ENCODE data around the gene PCYT2. TPM values are rescaled to one million over a fixed set of nuclear protein-coding genes. Genes with fewer than 3 reads are reported as not detected.

Gene PCYT2
- total RNA-seq, 2 experiments from 2014 or later = 39.3 to 44.5 TPM

- Mint-ChIP-seq H3K27ac (peak overlapping the region; percentile 91), H3K4me3 (peak overlapping the region; percentile 90), H3K4me1 (peaks cover 20% of the 10 kb centered on the region), H3K9me3 (no peaks in the 10 kb centered on the region), H3K27me3 (no peaks in the 10 kb centered on the region), H3K36me3 (peaks cover 11% of the 10 kb centered on the region)
- peak; percentile 74 for DNase-seq
- ATAC-seq (ENCODE audit: low read depth) = no peak
- POLR2A ChIA-PET = interaction anchor here (0.6 to 3.5 kb wide), 16 partner anchors 8 to 358 kb away, joined by 3 to 29 read pairs (median 5); partner anchors contain the start of genes ALYREF, ANAPC11, ARL16 and HGS
Measured at GRCh38 chr17:81869221-81870130, 41.7 kb downstream of the PCYT2 start.

GRCh38 chr17:81868674-81869220, 42.5 kb downstream of the PCYT2 start:
- Mint-ChIP-seq H3K27ac (peak overlapping the region; percentile 91), H3K9me3 (no peaks in the 10 kb centered on the region), H3K4me1 (peaks cover 22% of the 10 kb centered on the region), H3K36me3 (peaks cover 11% of the 10 kb centered on the region), H3K4me3 (peak overlapping the region; percentile 90), H3K27me3 (no peaks in the 10 kb centered on the region)
- POLR2A ChIA-PET = interaction anchor here (0.9 to 3.5 kb wide), 9 partner anchors 7 to 166 kb away, joined by 3 to 29 read pairs (median 10); partner anchors contain the start of genes ALYREF, ANAPC11, MCRIP1 and MRPL12
- DNase-seq (no peak), ATAC-seq (ENCODE audit: low read depth) (no peak)

DNA sequence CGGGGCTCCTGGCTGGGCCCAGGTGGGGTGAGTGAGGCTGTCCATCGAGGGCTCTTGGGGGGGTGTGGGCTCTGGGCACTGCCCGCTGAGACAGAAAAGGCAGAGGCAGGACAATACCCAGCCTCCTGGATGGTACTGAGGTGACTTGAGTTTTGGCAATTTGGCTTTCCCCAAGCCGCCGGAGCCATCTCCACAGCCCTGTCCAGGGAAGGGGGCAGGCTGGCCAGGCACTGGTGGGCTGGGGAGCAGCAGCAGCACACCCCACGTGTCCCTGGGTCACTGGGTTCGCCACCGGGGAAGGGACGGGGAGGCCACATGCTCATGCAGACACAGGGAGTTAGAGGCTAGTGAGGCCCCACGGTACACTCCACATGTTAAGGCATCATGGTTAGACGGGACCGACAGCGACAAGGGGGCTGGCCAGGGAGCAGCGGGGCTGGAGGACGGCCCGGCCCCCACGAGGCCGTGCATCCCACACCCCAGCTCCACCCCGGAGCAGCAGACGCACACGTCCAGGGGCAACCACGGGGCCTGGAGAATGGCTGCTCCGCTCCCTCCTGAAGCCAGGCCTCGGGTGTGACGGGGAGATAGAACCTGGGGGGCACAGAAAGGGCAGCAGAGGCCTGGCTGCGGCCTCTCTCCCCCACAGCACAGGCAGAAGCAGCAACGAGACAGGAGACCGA, 43.1 kb downstream of the PCYT2 start:
- Mint-ChIP-seq H3K4me1 (peaks cover 27% of the 10 kb centered on the region), H3K9me3 (no peaks in the 10 kb centered on the region), H3K27ac (peak overlapping the region; percentile 71), H3K27me3 (no peaks in the 10 kb centered on the region), H3K4me3 (peak overlapping the region; percentile 51), H3K36me3 (peaks cover 11% of the 10 kb centered on the region)
- DNase-seq (no peak), ATAC-seq (ENCODE audit: low read depth) (no peak)
- POLR2A ChIA-PET = no interaction called here

- peaks cover 16% of the 10 kb centered on the region for H3K36me3 Mint-ChIP-seq
- H3K27ac Mint-ChIP-seq = peak overlapping the region; percentile 71
- peaks cover 28% of the 10 kb centered on the region for H3K4me1 Mint-ChIP-seq
- no peaks in the 10 kb centered on the region for H3K27me3 Mint-ChIP-seq
- peak; percentile 54 for DNase-seq
- peak overlapping the region; percentile 15 for H3K4me3 Mint-ChIP-seq
- no peak for ATAC-seq (ENCODE audit: low read depth)
- POLR2A ChIA-PET = interaction anchor here (0.6 to 1.7 kb wide), 4 partner anchors 13 to 184 kb away, joined by 5 to 8 read pairs (median 6); partner anchors contain the start of genes ARL16 and HGS
- H3K9me3 Mint-ChIP-seq = no peaks in the 10 kb centered on the region
Measured at GRCh38 chr17:81867170-81867990, 43.8 kb downstream of the PCYT2 start.

DNA sequence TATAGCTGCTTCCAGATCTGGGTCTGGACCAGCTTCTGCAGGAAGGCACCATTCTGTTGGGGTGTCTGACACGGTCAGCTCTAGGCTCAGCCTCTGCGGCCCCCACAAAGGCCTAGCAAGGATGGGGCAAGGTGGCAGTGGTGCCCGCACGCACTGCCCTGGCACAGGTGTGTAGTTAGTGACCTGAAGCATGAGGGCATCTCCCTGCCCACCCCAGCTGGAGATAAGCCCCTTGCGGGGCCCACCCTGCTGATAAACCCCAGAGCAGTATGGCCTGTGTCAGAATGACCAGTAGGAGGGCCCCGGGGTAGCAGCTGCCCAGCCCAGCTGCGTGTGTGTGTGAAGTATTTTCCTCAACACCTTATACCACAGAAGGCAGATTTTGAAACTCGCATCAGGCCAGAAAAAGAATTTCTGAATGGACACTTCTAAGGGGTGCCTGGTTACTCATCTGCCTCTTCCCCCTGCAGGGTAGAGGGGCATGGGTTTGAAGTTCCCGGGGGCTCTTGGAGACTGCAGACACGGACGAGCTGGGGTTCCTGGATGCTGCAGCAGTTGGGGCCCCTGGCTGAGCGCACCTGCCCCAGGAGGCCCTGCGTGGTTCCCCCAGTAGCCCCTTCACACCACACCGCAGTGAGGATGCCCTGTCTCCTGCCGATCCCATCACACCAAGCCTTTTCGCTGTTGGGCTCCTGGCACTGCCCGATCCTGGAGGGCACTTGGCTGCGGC, 44.6 kb downstream of the PCYT2 start:
- H3K4me1 Mint-ChIP-seq = peaks cover 27% of the 10 kb centered on the region
- no peaks in the 10 kb centered on the region for H3K9me3 Mint-ChIP-seq
- DNase-seq (no peak), ATAC-seq (ENCODE audit: low read depth) (no peak)
- H3K4me3 Mint-ChIP-seq = peak overlapping the region; percentile 15
- H3K27me3 Mint-ChIP-seq = no peaks in the 10 kb centered on the region
- peak overlapping the region; percentile 71 for H3K27ac Mint-ChIP-seq
- H3K36me3 Mint-ChIP-seq = peaks cover 18% of the 10 kb centered on the region
- POLR2A ChIA-PET = interaction anchor here (0.6 to 1.7 kb wide), 5 partner anchors 13 to 183 kb away, joined by 3 to 8 read pairs (median 6); partner anchors contain the start of genes ARL16 and HGS

GRCh38 chr17:81865733-81866439, 45.3 kb downstream of the PCYT2 start:
- DNase-seq (no peak), ATAC-seq (ENCODE audit: low read depth) (no peak)
- Mint-ChIP-seq H3K36me3 (peaks cover 18% of the 10 kb centered on the region), H3K27me3 (no peaks in the 10 kb centered on the region), H3K9me3 (no peaks in the 10 kb centered on the region), H3K4me3 (peak overlapping the region; percentile 4), H3K4me1 (peaks cover 27% of the 10 kb centered on the region), H3K27ac (peak overlapping the region; percentile 71)
- POLR2A ChIA-PET = interaction anchor here (1.0 to 1.7 kb wide), 3 partner anchors 14 to 153 kb away, joined by 3 to 6 read pairs (median 5); no protein-coding TSS in a partner anchor

GRCh38 chr17:81865358-81865732, 45.9 kb downstream of the PCYT2 start:
- Mint-ChIP-seq H3K9me3 (no peaks in the 10 kb centered on the region), H3K4me1 (peaks cover 27% of the 10 kb centered on the region), H3K27me3 (no peaks in the 10 kb centered on the region), H3K36me3 (peaks cover 18% of the 10 kb centered on the region), H3K4me3 (peak overlapping the region; percentile 4), H3K27ac (peak overlapping the region; percentile 71)
- ATAC-seq (ENCODE audit: low read depth) (no peak), DNase-seq (no peak)
- POLR2A ChIA-PET = interaction anchor here (1.0 to 1.6 kb wide), 2 partner anchors 15 to 153 kb away, joined by 3 to 5 read pairs; no protein-coding TSS in a partner anchor

DNA sequence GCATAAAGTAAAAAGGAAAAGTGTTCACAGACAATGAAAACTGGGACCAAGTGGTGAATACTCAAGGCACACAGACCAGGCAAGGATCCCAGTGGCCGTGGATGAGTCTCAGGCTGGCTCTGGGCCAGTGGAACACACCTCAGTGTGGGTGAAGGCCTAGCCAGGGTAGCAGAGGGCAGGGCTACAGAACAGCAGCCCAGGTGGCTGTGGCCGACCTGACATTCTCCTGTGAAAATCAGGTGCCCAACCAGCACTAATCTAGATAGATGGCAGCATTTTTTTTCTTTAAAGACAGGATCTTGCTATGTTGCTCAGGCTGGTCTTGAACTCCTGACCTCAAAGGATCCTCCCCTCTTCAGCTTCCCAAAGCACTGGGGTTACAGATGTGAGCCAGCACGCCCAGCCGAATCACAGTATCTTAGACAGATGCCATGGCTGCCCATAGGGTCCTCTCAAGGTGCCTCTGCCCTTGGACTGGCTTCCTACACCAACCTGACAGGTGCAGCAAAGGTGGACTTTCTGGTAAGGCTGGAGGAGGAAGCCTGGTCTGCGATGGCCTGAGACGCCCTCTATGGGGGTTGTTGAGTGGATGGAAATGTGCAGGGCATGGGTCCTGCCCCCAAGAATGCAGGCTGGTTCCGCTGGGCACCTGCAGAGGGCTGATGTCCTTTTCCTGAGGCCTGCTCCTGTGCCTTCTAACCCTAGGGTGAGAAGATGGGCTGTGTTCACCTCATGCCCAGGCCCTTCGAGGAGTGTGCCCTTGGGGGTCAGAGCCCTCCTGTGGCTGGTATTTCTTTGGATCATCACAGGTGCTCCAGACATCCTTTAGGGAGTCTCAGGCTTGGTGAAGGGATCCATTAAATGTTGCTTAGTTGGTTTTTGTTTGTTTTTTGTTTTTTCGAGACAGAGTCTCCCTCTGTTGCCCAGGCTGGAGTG, 47.1 kb downstream of the PCYT2 start:
- Mint-ChIP-seq H3K4me1 (peaks cover 28% of the 10 kb centered on the region), H3K4me3 (no peak overlapping the region), H3K9me3 (no peaks in the 10 kb centered on the region), H3K27ac (peak overlapping the region; percentile 89), H3K27me3 (no peaks in the 10 kb centered on the region), H3K36me3 (peaks cover 16% of the 10 kb centered on the region)
- POLR2A ChIA-PET = interaction anchor here (0.8 kb wide), 1 partner anchor 8 kb away, joined by 4 read pairs; no protein-coding TSS in a partner anchor
- no peak for ATAC-seq (ENCODE audit: low read depth)
- DNase-seq = no peak

- Mint-ChIP-seq H3K36me3 (peaks cover 18% of the 10 kb centered on the region), H3K27me3 (no peaks in the 10 kb centered on the region), H3K4me1 (peaks cover 30% of the 10 kb centered on the region), H3K4me3 (peak overlapping the region; percentile 85), H3K9me3 (no peaks in the 10 kb centered on the region), H3K27ac (peak overlapping the region; percentile 89)
- DNase-seq (no peak), ATAC-seq (ENCODE audit: low read depth) (no peak)
- POLR2A ChIA-PET = interaction anchor here (0.8 kb wide), 1 partner anchor 9 kb away, joined by 4 read pairs; no protein-coding TSS in a partner anchor
Measured at GRCh38 chr17:81863123-81863675, 48.0 kb downstream of the PCYT2 start.

DNA sequence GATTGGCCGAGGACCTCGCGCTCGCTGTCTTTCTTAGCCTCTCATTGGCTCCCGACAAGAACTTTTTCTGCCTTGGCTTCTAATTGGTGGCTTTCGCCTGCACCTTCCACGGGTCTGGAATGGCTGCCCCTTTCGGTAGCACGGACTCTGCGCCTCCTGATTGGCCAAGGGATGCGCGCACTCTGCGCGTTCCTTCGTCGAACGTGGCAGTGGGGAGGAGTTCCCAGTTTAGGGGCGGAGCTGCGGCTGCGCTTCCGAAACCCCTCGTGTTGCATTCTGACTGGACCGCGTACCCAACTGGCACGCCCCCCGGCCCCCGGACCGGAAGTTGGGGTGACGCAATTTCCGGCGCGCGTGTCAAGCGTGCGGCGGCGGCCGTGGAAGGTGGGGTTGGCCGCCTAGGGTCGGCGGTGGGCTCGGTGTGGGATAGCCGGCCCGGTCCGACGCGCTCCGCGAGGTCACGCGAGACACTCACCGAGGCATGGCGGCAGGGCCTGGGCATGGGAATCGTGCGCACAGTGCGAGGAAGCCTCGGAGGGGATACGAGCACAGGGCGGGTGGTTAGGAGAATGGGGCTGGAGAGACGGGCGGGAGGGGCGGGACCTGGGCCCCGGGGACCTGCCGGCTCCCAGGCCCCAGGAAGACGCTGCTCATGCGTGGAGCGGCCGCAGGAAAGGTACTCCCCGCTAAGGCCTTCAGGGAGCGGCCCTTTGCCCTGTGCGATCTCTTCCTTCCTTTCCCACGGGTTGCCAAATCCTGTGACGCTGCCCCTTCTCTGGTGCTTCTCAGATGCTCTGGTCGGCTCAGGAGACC, 50.2 kb downstream of the PCYT2 start:
- ATAC-seq (ENCODE audit: low read depth) (peak; percentile 91), DNase-seq (peak; percentile 100)
- peak overlapping the region; percentile 87 for H3K4me3 Mint-ChIP-seq
- peak overlapping the region; percentile 90 for H3K27ac Mint-ChIP-seq
- POLR2A ChIA-PET = interaction anchor here (0.5 to 2.5 kb wide), 11 partner anchors 9 to 178 kb away, joined by 3 to 29 read pairs (median 3); partner anchors contain the start of genes ARHGDIA, ARL16, DCXR and HGS
- H3K36me3 Mint-ChIP-seq = peaks cover 26% of the 10 kb centered on the region
- H3K9me3 Mint-ChIP-seq = no peaks in the 10 kb centered on the region
- peaks cover 29% of the 10 kb centered on the region for H3K4me1 Mint-ChIP-seq
- no peaks in the 10 kb centered on the region for H3K27me3 Mint-ChIP-seq

Data from activated naive CD8-positive, alpha-beta T cell treated with anti-CD3 and anti-CD28 coated beads, Interleukin-2, amount 10 ng/mL, durations not matched to agents 7 days and 5 days (primary cell).